Stimulated activated CD8-positive, alpha-beta memory T cell treated with anti-CD3 and anti-CD28 coated beads, Interleukin-4, amount 100 ng/mL, for 24 hours (primary cell): ENCODE measurements around the gene HSPA12A.

Source experiments
- DNase-seq: peaks from one replicate; pipeline ENCODE4 v3.0.0-alpha.2; 2020; ENCODE audit warnings: low read depth

The HSPA12A gene

GRCh38 chr10:116770281-116770680 lies 27.9 kb upstream of the HSPA12A start:
- no peak for DNase-seq

GRCh38 chr10:116769791-116770190 lies 27.4 kb upstream of the HSPA12A start:
- no peak for DNase-seq

GRCh38 chr10:116769368-116769767 lies 27.0 kb upstream of the HSPA12A start:
- no peak for DNase-seq

GRCh38 chr10:116768786-116769185 lies 26.4 kb upstream of the HSPA12A start:
- no peak for DNase-seq

- no peak for DNase-seq
These were observed 24.7 kb upstream of the HSPA12A start for GRCh38 chr10:116766837-116767634.

GRCh38 chr10:116766241-116766827 lies 24.0 kb upstream of the HSPA12A start:
- no peak for DNase-seq

GRCh38 chr10:116765648-116766081 lies 23.3 kb upstream of the HSPA12A start:
- DNase-seq = peak; percentile 20

GRCh38 chr10:116764979-116765378 lies 22.6 kb upstream of the HSPA12A start:
- DNase-seq = no peak

GRCh38 chr10:116763440-116763839 lies 21.1 kb upstream of the HSPA12A start:
- no peak for DNase-seq

GRCh38 chr10:116761883-116762282 lies 19.5 kb upstream of the HSPA12A start:
- DNase-seq = no peak

GRCh38 chr10:116760919-116761318 lies 18.6 kb upstream of the HSPA12A start:
- DNase-seq = no peak

GRCh38 chr10:116757246-116757645 lies 14.9 kb upstream of the HSPA12A start:
- DNase-seq = no peak

- DNase-seq = no peak
These were observed 13.9 kb upstream of the HSPA12A start for GRCh38 chr10:116756277-116756676.

GRCh38 chr10:116753759-116754158 lies 11.4 kb upstream of the HSPA12A start:
- no peak for DNase-seq

GRCh38 chr10:116752969-116753665 lies 10.8 kb upstream of the HSPA12A start:
- no peak for DNase-seq

- DNase-seq = no peak
These were observed 10.2 kb upstream of the HSPA12A start for GRCh38 chr10:116752563-116752962.

GRCh38 chr10:116748471-116748870 lies 6.1 kb upstream of the HSPA12A start:
- no peak for DNase-seq

- DNase-seq = no peak
These were observed 5.7 kb upstream of the HSPA12A start for GRCh38 chr10:116748041-116748440.

GRCh38 chr10:116747325-116747724 lies 5.0 kb upstream of the HSPA12A start:
- DNase-seq = no peak

GRCh38 chr10:116744885-116745284 lies 2.5 kb upstream of the HSPA12A start:
- DNase-seq = no peak

- no peak for DNase-seq
These were observed 1.9 kb upstream of the HSPA12A start for GRCh38 chr10:116744163-116744753.

GRCh38 chr10:116743266-116744064 lies 1.1 kb upstream of the HSPA12A start:
- DNase-seq = no peak
